ENCODE data around the gene GFOD1.

GFOD1 gene

GRCh38 chr6:13425270-13425873 is 62.0 kb downstream of the GFOD1 start:
- FAIRE-seq (peak; percentile 57), DNase-seq (ENCODE audit: insufficient read length) (no peak)
- TF ChIP-seq TAF1 (IDR thresholded peaks at IDR 0.05; ENCODE audit: borderline replicate concordance, low read depth, low read length) (no peak), POLR2A (IDR thresholded peaks at IDR 0.05; ENCODE audit: low read depth, low read length) (no peak), POLR2AphosphoS5 (IDR thresholded peaks at IDR 0.05; ENCODE audit: low read depth, low read length) (no peak)

DNA sequence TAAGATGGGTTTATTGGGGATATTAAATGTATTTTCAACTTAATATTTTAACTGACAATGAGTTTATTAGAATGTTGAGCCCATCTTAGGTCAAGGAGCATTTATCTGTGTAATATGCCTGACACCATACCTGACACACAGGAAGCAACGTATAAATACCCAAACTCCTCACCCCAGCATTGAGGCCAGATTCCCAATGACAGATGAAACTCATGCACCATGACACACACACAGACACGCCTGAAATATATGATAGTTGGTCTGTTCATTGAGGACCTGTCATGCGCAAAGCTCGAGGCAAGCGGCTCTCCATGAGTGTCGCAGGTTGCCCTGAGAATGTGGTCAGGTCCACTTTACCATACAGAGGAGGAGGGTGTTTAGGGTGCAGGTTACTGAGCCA is 64.1 kb downstream of the GFOD1 start:
- no peak for FAIRE-seq
- no peak for DNase-seq (ENCODE audit: insufficient read length)
- TF ChIP-seq POLR2AphosphoS5 (IDR thresholded peaks at IDR 0.05; ENCODE audit: low read depth, low read length) (no peak), TAF1 (IDR thresholded peaks at IDR 0.05; ENCODE audit: borderline replicate concordance, low read depth, low read length) (no peak), POLR2A (IDR thresholded peaks at IDR 0.05; ENCODE audit: low read depth, low read length) (no peak)

GRCh38 chr6:13422681-13423221 is 64.6 kb downstream of the GFOD1 start:
- TF ChIP-seq TAF1 (IDR thresholded peaks at IDR 0.05; ENCODE audit: borderline replicate concordance, low read depth, low read length): no peak
- TF ChIP-seq POLR2AphosphoS5 (IDR thresholded peaks at IDR 0.05; ENCODE audit: low read depth, low read length): no peak
- no peak for TF ChIP-seq POLR2A (IDR thresholded peaks at IDR 0.05; ENCODE audit: low read depth, low read length)
- FAIRE-seq (no peak), DNase-seq (ENCODE audit: insufficient read length) (no peak)

DNA sequence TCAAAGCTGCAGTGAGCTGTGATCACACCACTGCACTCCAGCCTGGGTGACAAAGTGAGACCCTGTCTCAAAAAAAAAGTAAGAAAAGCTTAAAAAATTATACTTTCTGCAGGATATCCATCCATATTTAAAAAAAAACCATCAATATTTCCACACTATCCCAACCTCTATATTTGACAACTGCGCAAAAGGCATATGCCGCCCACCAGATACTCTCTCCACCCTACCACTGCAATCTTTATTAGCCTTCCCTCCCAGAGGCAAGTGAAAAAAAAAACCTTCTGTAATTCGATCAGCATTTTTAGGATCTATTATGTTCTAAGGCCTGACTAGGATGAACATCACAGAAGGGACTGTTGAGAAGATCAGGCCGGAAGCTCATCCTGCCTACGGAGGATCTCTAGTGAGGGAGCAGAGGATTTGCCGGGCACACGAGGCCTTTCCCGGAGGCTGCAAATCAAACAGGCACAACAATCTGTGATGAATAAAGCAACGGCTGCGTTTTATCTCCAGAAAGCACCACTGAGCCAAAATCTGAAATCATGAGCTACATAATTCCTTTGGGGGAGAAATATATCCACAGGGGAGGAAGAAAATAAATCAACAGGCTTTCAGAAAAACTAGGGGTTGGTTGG is 65.9 kb downstream of the GFOD1 start:
- FAIRE-seq (no peak), DNase-seq (ENCODE audit: insufficient read length) (no peak)

GRCh38 chr6:13420269-13420668 is 67.1 kb downstream of the GFOD1 start:
- TF ChIP-seq POLR2AphosphoS5 (IDR thresholded peaks at IDR 0.05; ENCODE audit: low read depth, low read length) (no peak), TAF1 (IDR thresholded peaks at IDR 0.05; ENCODE audit: borderline replicate concordance, low read depth, low read length) (no peak), POLR2A (IDR thresholded peaks at IDR 0.05; ENCODE audit: low read depth, low read length) (no peak)
- DNase-seq (ENCODE audit: insufficient read length) (no peak), FAIRE-seq (no peak)

More for the DNA sequence above, 65.9 kb downstream of the GFOD1 start:
- TF ChIP-seq TAF1 (IDR thresholded peaks at IDR 0.05; ENCODE audit: borderline replicate concordance, low read depth, low read length) (no peak), POLR2AphosphoS5 (IDR thresholded peaks at IDR 0.05; ENCODE audit: low read depth, low read length) (no peak), POLR2A (IDR thresholded peaks at IDR 0.05; ENCODE audit: low read depth, low read length) (no peak)

- TF ChIP-seq POLR2A (IDR thresholded peaks at IDR 0.05; ENCODE audit: low read depth, low read length): no peak
- TF ChIP-seq TAF1 (IDR thresholded peaks at IDR 0.05; ENCODE audit: borderline replicate concordance, low read depth, low read length): no peak
- no peak for TF ChIP-seq POLR2AphosphoS5 (IDR thresholded peaks at IDR 0.05; ENCODE audit: low read depth, low read length)
- DNase-seq (ENCODE audit: insufficient read length): no peak
- no peak for FAIRE-seq
Observed at GRCh38 chr6:13419422-13420195, 67.8 kb downstream of the GFOD1 start.

DNA sequence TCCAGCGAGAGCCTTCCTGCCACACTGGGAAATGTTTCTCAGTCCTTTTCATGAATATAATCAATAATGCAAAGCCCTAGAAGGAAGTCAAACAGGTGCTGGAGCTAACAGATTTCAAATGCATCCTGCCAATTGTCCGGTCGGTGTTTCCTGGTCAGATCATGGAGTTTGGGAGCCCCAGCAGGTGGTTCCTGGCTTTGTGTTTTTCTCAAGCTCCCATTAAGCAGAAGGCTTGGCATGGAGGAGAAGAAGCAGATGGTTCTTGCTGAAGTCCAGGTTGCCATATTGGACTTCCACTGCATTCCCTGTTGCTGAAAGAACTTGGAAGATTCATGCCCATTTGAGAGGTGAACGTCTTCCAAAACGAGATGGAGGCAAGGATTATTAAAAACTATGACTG is 68.6 kb downstream of the GFOD1 start:
- no peak for TF ChIP-seq POLR2A (IDR thresholded peaks at IDR 0.05; ENCODE audit: low read depth, low read length)
- TF ChIP-seq POLR2AphosphoS5 (IDR thresholded peaks at IDR 0.05; ENCODE audit: low read depth, low read length): no peak
- TF ChIP-seq TAF1 (IDR thresholded peaks at IDR 0.05; ENCODE audit: borderline replicate concordance, low read depth, low read length): no peak
- FAIRE-seq (no peak), DNase-seq (ENCODE audit: insufficient read length) (no peak)

DNA sequence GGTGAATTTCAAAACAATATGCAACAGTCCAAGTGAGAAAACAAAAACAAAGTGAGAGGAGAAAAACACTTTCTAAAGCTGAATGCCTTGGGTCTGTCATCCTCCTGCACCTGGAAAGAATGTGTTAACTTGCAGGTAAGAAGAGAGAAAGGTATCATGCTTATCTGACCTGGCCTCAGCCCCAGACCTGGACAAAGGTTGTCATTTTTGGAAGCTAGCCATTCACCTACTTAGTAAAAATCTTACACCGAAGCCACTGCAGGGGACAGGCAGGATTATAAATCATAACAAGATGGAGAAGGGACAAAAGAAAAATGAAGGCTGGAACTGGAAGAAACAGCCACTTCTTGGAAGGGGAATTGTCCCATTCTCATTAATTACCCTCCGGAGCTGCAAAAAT is 69.4 kb downstream of the GFOD1 start:
- FAIRE-seq (no peak), DNase-seq (ENCODE audit: insufficient read length) (no peak)
- TF ChIP-seq POLR2A (IDR thresholded peaks at IDR 0.05; ENCODE audit: low read depth, low read length) (no peak), TAF1 (IDR thresholded peaks at IDR 0.05; ENCODE audit: borderline replicate concordance, low read depth, low read length) (no peak), POLR2AphosphoS5 (IDR thresholded peaks at IDR 0.05; ENCODE audit: low read depth, low read length) (no peak)

GRCh38 chr6:13417431-13417830 is 70.0 kb downstream of the GFOD1 start:
- FAIRE-seq (no peak), DNase-seq (ENCODE audit: insufficient read length) (no peak)
- no peak for TF ChIP-seq POLR2A (IDR thresholded peaks at IDR 0.05; ENCODE audit: low read depth, low read length)
- TF ChIP-seq POLR2AphosphoS5 (IDR thresholded peaks at IDR 0.05; ENCODE audit: low read depth, low read length): no peak
- TF ChIP-seq TAF1 (IDR thresholded peaks at IDR 0.05; ENCODE audit: borderline replicate concordance, low read depth, low read length): no peak

- FAIRE-seq: no peak
- no peak for DNase-seq (ENCODE audit: insufficient read length)
- TF ChIP-seq POLR2A (IDR thresholded peaks at IDR 0.05; ENCODE audit: low read depth, low read length): no peak
- no peak for TF ChIP-seq POLR2AphosphoS5 (IDR thresholded peaks at IDR 0.05; ENCODE audit: low read depth, low read length)
- no peak for TF ChIP-seq TAF1 (IDR thresholded peaks at IDR 0.05; ENCODE audit: borderline replicate concordance, low read depth, low read length)
Observed at GRCh38 chr6:13415283-13415682, 72.1 kb downstream of the GFOD1 start.

DNA sequence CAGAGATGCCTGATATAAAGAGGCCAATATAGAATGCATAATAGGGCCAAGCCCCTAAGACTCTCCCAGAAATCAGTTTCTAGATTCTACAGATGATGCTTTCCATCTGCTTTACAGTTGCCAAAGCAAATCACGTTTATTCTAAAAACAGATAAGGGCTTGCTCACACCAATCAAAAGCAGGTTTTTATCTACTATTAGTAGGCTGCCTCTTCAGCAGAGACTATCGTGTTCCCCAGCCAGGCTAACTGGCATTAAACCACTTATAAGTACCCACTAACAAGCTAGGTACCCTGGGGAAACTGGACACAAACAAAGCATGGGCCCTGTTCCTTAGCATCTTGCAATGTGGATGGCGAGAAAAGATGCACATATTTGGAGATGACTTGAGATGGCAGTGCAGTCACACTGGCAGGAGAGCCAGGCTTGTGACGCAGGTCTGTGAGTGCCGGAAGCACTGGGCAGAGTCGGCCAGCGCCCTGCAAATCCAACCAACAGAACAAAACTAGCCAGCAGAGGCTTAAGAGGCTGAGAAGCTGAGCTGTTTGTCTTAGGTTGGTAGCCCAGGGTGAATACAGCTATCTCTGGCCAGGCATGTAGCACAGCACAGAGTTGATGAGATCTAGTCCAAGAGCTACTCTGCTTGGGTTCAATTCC is 73.4 kb downstream of the GFOD1 start:
- DNase-seq (ENCODE audit: insufficient read length) (no peak), FAIRE-seq (no peak)
- TF ChIP-seq POLR2A (IDR thresholded peaks at IDR 0.05; ENCODE audit: low read depth, low read length): no peak
- no peak for TF ChIP-seq POLR2AphosphoS5 (IDR thresholded peaks at IDR 0.05; ENCODE audit: low read depth, low read length)
- TF ChIP-seq TAF1 (IDR thresholded peaks at IDR 0.05; ENCODE audit: borderline replicate concordance, low read depth, low read length): no peak

Measured in GM12892 (cell line).